MCF 10A (cell line): ENCODE measurements around the gene OSCAR. TPM values are rescaled to one million over a fixed set of nuclear protein-coding genes. Genes with fewer than 3 reads are reported as not detected.

ENCODE experiments used
- BruUV-seq: library from RNA; stranded (reverse); fragments of 400-500 nt; replicated peaks from 2 replicates; lab custom pipeline; 2021; lab: Mats Ljungman, UMichigan
- CTCF ChIA-PET: fragments of 300-600 bp; sonication (Branson Sonifier 250); formaldehyde crosslinking; extraction: SDS; loops from one replicate; lab custom pipeline; 2021; ENCODE audit warnings: antibody characterized with exemption, inconsistent platforms; lab: Yijun Ruan, JAX
- POLR2A ChIA-PET: fragments of 300-600, 350-650 bp; sonication (Branson Sonifier 250); formaldehyde crosslinking; extraction: SDS; loops from one replicate; lab custom pipeline; 2020; ENCODE audit warnings: antibody characterized with exemption, inconsistent platforms; lab: Yijun Ruan, JAX
- DNase-seq: peaks from one replicate; pipeline ENCODE4 v3.0.0-alpha.2; 2018; ENCODE audit not compliant: unreplicated experiment
- H3K27ac Mint-ChIP-seq: one replicate; pipeline ENCODE4 v1.8.0; 2022; ENCODE audit warnings: mild to moderate bottlenecking, low read depth, mixed read lengths; ENCODE audit not compliant: unreplicated experiment
- H3K27me3 Mint-ChIP-seq: one replicate; pipeline ENCODE4 v1.8.0; 2022; ENCODE audit warnings: mixed read lengths; ENCODE audit not compliant: insufficient read depth, unreplicated experiment
- H3K36me3 Mint-ChIP-seq: one replicate; pipeline ENCODE4 v1.8.0; 2022; ENCODE audit warnings: mild to moderate bottlenecking, moderate library complexity, mixed read lengths; ENCODE audit not compliant: insufficient read depth, unreplicated experiment
- H3K4me1 Mint-ChIP-seq: one replicate; pipeline ENCODE4 v1.8.0; 2022; ENCODE audit warnings: mixed read lengths; ENCODE audit not compliant: insufficient read depth, unreplicated experiment
- H3K4me3 Mint-ChIP-seq: one replicate; pipeline ENCODE4 v1.8.0; 2022; ENCODE audit warnings: mild to moderate bottlenecking, moderate library complexity, mixed read lengths; ENCODE audit not compliant: unreplicated experiment
- H3K9me3 Mint-ChIP-seq: one replicate; pipeline ENCODE4 v1.8.0; 2022; ENCODE audit warnings: mixed read lengths; ENCODE audit not compliant: unreplicated experiment
- intact Hi-C: fragments of 100-400 bp; cut with micrococcal nuclease; formaldehyde crosslinking; loops from 2 replicates; pipeline ENCODE4 v1.14.1; 2022
- total RNA-seq: library from RNA; stranded (reverse); gene quantifications from 2 replicates; pipeline ENCODE4 v1.2.3, GENCODE V29; 2022
- TF ChIP-seq, protein P1 (sequence below): fragments of 200-600 bp; IDR thresholded peaks from one replicate; pipeline ENCODE4 v1.8.0; 2022; ENCODE audit warnings: antibody characterized with exemption, mild to moderate bottlenecking; ENCODE audit not compliant: unreplicated experiment

OSCAR gene
- total RNA-seq, 1 experiment from 2014 or later, result 2.9 TPM

DNA sequence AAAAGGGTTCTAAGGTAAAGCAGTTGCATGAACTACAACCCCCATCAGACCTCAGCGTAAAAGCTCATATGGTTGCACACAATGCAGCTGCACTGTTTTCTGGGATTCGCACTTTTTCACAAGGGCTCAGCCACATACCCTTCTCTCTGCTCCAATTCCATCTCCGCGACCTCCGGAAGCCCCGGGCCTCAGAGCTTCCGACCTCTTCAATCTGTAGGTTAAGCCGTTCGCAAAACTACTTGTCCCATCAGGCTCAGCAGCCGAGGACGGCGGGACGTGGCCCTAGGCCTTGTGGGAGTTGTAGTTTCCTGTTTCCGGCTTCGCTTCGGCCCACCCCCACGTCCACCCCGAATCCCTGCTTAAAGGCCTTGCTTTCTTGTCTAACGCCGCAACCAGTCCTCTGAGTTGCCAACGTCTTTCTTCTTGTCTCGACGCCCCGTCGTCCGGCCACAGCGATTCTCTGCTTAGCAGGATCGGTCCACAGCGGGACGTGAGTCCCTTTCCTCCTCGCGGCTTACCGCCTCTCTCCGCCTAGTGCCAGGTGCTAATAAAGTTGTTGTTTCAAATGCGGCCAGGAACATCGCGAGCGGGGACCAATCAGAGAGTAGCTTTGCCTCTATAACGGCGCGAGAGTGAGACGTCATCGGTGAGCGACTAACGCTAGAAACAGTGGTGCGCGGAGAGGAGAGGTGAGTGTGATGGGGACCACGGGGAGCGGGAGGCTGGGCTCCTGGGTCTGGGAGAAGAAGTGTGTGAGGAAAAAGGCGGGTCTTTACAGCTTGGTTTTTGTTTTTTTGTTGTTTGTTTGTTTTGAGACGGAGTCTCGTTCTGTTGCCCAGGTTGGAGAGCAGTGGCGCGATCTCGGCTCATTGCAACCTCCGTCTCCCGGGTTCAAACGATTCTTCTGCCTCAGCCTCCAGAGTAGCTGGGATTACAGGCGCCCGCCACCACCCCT lies 14.8 kb upstream of the OSCAR start, which contains the start of the genes PRPF31 and TFPT:
PRPF31 (plus strand) TSS at position 646 of the 955 bp plus-strand sequence. CDS start 2,525 bp downstream, outside the sequence.
TFPT (minus strand) TSS at position 549 of the 955 bp plus-strand sequence; CDS start at position 161, 388 bp downstream.
- H3K36me3 Mint-ChIP-seq, result peaks cover 61% of the 10 kb centered on the region
- TF ChIP-seq, protein P1, sequence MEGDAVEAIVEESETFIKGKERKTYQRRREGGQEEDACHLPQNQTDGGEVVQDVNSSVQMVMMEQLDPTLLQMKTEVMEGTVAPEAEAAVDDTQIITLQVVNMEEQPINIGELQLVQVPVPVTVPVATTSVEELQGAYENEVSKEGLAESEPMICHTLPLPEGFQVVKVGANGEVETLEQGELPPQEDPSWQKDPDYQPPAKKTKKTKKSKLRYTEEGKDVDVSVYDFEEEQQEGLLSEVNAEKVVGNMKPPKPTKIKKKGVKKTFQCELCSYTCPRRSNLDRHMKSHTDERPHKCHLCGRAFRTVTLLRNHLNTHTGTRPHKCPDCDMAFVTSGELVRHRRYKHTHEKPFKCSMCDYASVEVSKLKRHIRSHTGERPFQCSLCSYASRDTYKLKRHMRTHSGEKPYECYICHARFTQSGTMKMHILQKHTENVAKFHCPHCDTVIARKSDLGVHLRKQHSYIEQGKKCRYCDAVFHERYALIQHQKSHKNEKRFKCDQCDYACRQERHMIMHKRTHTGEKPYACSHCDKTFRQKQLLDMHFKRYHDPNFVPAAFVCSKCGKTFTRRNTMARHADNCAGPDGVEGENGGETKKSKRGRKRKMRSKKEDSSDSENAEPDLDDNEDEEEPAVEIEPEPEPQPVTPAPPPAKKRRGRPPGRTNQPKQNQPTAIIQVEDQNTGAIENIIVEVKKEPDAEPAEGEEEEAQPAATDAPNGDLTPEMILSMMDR, result no peak
- CTCF ChIA-PET, result interaction anchor here (0.6 to 0.9 kb wide), 2 partner anchors 262 to 274 kb away, joined by 3 read pairs; no protein-coding TSS in a partner anchor
- H3K4me1 Mint-ChIP-seq, result peaks cover 6% of the 10 kb centered on the region
- TSS peak; percentile 87 for BruUV-seq
- H3K9me3 Mint-ChIP-seq, result no peaks in the 10 kb centered on the region
- H3K27ac Mint-ChIP-seq, result peak within 1 kb of the TSS; percentile 98
- peak within 1 kb of the TSS; percentile 84 for H3K4me3 Mint-ChIP-seq
- peak; percentile 99 for DNase-seq
- POLR2A ChIA-PET, result interaction anchor here (0.6 to 6.8 kb wide), 29 partner anchors 8 to 1846 kb away, joined by 3 to 84 read pairs (median 3); partner anchors contain the start of genes CNOT3, LENG1, LENG8 and MBOAT7
- H3K27me3 Mint-ChIP-seq, result no peaks in the 10 kb centered on the region
- intact Hi-C loops, result no loop called here

DNA sequence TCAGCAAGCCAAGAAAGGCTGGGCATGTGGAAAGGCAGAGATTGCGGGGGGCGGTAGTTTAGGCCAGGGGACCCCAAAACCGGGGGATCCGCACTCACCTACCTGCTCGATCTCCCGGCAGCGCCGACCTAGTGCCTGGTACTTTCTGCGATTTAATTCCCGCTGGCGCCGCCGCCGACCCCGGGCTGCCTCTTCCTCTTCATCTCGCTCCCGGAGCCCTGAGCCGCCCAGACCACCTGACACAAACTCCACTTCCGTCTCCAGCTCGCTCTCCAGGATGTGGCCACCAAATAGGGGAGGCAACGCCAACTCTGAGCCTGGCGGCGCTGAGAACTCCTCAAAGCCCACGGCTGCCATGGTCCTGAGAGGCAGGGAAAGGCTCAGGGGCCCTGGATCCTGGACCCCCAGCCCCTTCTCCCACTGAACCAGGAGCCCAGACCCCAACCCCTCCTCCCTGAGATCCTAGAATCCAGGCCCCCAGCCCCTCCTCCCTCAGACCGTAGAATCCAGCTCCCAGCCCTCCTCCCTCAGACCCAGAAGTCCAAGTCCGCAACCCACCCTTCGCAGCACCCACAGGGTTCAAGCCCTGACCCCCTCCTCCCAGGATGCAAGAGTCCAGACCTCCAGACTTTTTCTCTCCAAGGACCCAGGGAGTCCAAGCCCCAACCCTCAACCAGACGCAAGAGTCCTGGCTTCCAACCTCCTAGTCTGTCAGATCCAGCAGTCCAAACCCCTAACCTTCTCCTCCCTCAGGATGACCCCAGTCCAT lies 13.9 kb upstream of the OSCAR start:
- H3K27me3 Mint-ChIP-seq, result no peaks in the 10 kb centered on the region
- H3K27ac Mint-ChIP-seq, result peak overlapping the region; percentile 98
- DNase-seq, result no peak
- no TSS peak for BruUV-seq
- peaks cover 57% of the 10 kb centered on the region for H3K36me3 Mint-ChIP-seq
- CTCF ChIA-PET, result interaction anchor here (0.6 to 0.9 kb wide), 3 partner anchors 18 to 273 kb away, joined by 3 to 7 read pairs (median 3); no protein-coding TSS in a partner anchor
- H3K4me3 Mint-ChIP-seq, result peak overlapping the region; percentile 84
- intact Hi-C loops, result no loop called here
- POLR2A ChIA-PET, result interaction anchor here (0.5 to 6.8 kb wide), 14 partner anchors 8 to 334 kb away, joined by 3 to 84 read pairs (median 4); partner anchors contain the start of genes CNOT3, LENG8, MBOAT7 and MYADM
- TF ChIP-seq, protein P1, result no peak
- H3K4me1 Mint-ChIP-seq, result peaks cover 6% of the 10 kb centered on the region
- H3K9me3 Mint-ChIP-seq, result no peaks in the 10 kb centered on the region

DNA sequence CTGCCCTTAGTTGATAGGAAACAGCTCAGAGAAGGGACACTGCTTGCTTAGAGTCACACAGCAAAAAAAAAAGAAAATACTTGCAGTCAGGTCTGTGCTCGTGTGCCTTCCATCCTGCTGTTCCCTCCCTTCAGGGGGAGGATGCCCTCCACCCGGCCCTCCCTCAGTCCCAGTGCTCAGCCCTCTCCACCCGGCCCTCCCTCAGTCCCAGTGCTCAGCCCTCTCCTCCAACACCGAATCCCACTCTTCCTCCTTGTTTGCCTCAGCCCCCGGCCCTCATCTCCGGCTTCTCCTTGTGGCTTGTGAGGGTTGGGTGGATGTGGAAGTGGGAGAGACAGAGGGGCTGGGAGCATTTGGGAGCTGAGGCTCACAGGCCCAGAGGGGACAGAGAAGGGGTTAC lies 9.0 kb upstream of the OSCAR start:
- Mint-ChIP-seq H3K36me3 (peaks cover 68% of the 10 kb centered on the region), H3K27ac (no peak overlapping the region), H3K9me3 (no peaks in the 10 kb centered on the region), H3K4me1 (peaks cover 11% of the 10 kb centered on the region), H3K27me3 (no peaks in the 10 kb centered on the region), H3K4me3 (no peak overlapping the region)
- BruUV-seq, result no TSS peak
- DNase-seq, result no peak
- TF ChIP-seq, protein P1, result no peak
- ChIA-PET POLR2A (no interaction called here), CTCF (interaction anchor here (0.5 to 0.9 kb wide), 2 partner anchors 219 to 1294 kb away, joined by 3 to 4 read pairs; no protein-coding TSS in a partner anchor)
- intact Hi-C loops, result loop anchor here (10.0 kb wide), 1 partner anchor 245 kb away; the partner anchor contains the start of gene MYADM
